Neural crest cell (in vitro differentiated cells): ENCODE results near the gene DDX21. TPM values are rescaled to one million over a fixed set of nuclear protein-coding genes. Genes with fewer than 3 reads are reported as not detected.
"Not testable (repeated sequence)": the region's sequence is repeated elsewhere in the genome, so short reads cannot be mapped to it uniquely, and the experiment has no call there.

Experiments used
- DNase-seq: peaks from one replicate; pipeline ENCODE4 v3.0.0; 2021; ENCODE audit warnings: low read depth, mixed read lengths, low spot score
- H3K27ac Mint-ChIP-seq: one replicate; pipeline ENCODE4 v1.8.0; 2021; ENCODE audit warnings: mild to moderate bottlenecking, mixed read lengths; ENCODE audit not compliant: unreplicated experiment
- H3K27me3 Mint-ChIP-seq: 2 replicates; pipeline ENCODE4 v1.8.0; 2021; ENCODE audit warnings: low read depth, mild to moderate bottlenecking, mixed read lengths
- H3K36me3 Mint-ChIP-seq: 2 replicates; pipeline ENCODE4 v1.8.0; 2021; ENCODE audit warnings: low read depth, mild to moderate bottlenecking, mixed read lengths
- H3K4me1 Mint-ChIP-seq: 2 replicates; pipeline ENCODE4 v1.8.0; 2021; ENCODE audit warnings: mixed read lengths
- H3K4me3 Mint-ChIP-seq: one replicate; pipeline ENCODE4 v1.8.0; 2021; ENCODE audit warnings: mild to moderate bottlenecking, mixed read lengths
- H3K9me3 Mint-ChIP-seq: 2 replicates; pipeline ENCODE4 v1.8.0; 2021; ENCODE audit warnings: mixed read lengths
- CTCF ChIP-seq: fragments of 200-600 bp; sonication (generic); conservative IDR thresholded peaks from 2 replicates; pipeline ENCODE4 v1.5.0; 2021; ENCODE audit warnings: antibody characterized with exemption, mild to moderate bottlenecking
- long read RNA-seq: library from polyadenylated mRNA; unstranded; transcript quantifications from one replicate; pipeline ENCODE4 v2.0.0, GENCODE V29; 2020
- total RNA-seq: library from RNA; stranded (reverse); gene quantifications from 2 replicates; pipeline ENCODE4 v1.2.1, GENCODE V29; 2021

DDX21 gene
- total RNA-seq: 67.2 and 70.7 TPM in 2 replicates
- long read RNA-seq, full-length matches to known transcripts: 11 of 38 reads
- long read RNA-seq, partial matches to known transcripts: 21 of 38 reads
- long read RNA-seq, other reads (novel, unspliced or antisense): 6 of 38 reads

GRCh38 chr10:68955832-68956532, at the start of gene DDX21:
Gene DDX21 (plus strand): TSS chr10:68956170. CDS start chr10:68956226, 56 bp downstream.
- Mint-ChIP-seq H3K36me3 (peaks cover 4% of the 10 kb centered on the region), H3K27me3 (no peaks in the 10 kb centered on the region), H3K4me3 (peak within 1 kb of the TSS; percentile 97), H3K9me3 (no peaks in the 10 kb centered on the region), H3K27ac (peak within 1 kb of the TSS; percentile 98), H3K4me1 (peaks cover 25% of the 10 kb centered on the region)
- peak; percentile 72 for DNase-seq
- TF ChIP-seq CTCF: peak; percentile 74

- Mint-ChIP-seq H3K4me3 (no peak overlapping the region), H3K27me3 (no peaks in the 10 kb centered on the region), H3K4me1 (no peaks in the 10 kb centered on the region), H3K27ac (no peak overlapping the region), H3K36me3 (peaks cover 13% of the 10 kb centered on the region), H3K9me3 (no peaks in the 10 kb centered on the region)
- DNase-seq: no peak
- no peak for TF ChIP-seq CTCF
Measured at GRCh38 chr10:68924593-68924992, 31.4 kb upstream of the DDX21 start.

GRCh38 chr10:68925489-68925888, 30.5 kb upstream of the DDX21 start:
- H3K9me3 Mint-ChIP-seq: no peaks in the 10 kb centered on the region
- no peak for DNase-seq
- H3K36me3 Mint-ChIP-seq: peaks cover 17% of the 10 kb centered on the region
- TF ChIP-seq CTCF: no peak
- no peaks in the 10 kb centered on the region for H3K4me1 Mint-ChIP-seq
- no peak overlapping the region for H3K4me3 Mint-ChIP-seq
- no peaks in the 10 kb centered on the region for H3K27me3 Mint-ChIP-seq
- H3K27ac Mint-ChIP-seq: no peak overlapping the region

- H3K4me1 Mint-ChIP-seq, DNase-seq, H3K27me3 Mint-ChIP-seq, H3K9me3 Mint-ChIP-seq, H3K4me3 Mint-ChIP-seq: not testable (repeated sequence)
- Mint-ChIP-seq H3K36me3 (peaks cover 14% of the 10 kb centered on the region), H3K27ac (peak overlapping the region; percentile 35)
Measured at GRCh38 chr10:68929157-68929556, 26.8 kb upstream of the DDX21 start.

GRCh38 chr10:68929888-68930287, 26.1 kb upstream of the DDX21 start:
- DNase-seq, H3K27me3 Mint-ChIP-seq, H3K9me3 Mint-ChIP-seq, H3K4me1 Mint-ChIP-seq, H3K27ac Mint-ChIP-seq, H3K4me3 Mint-ChIP-seq: not testable (repeated sequence)
- peaks cover 12% of the 10 kb centered on the region for H3K36me3 Mint-ChIP-seq

- H3K27ac Mint-ChIP-seq, DNase-seq, H3K4me3 Mint-ChIP-seq, H3K36me3 Mint-ChIP-seq, H3K27me3 Mint-ChIP-seq, H3K9me3 Mint-ChIP-seq, H3K4me1 Mint-ChIP-seq: not testable (repeated sequence)
Measured at GRCh38 chr10:68932860-68933259, 23.1 kb upstream of the DDX21 start.

- no peak for TF ChIP-seq CTCF
- no peaks in the 10 kb centered on the region for H3K4me1 Mint-ChIP-seq
- peaks cover 9% of the 10 kb centered on the region for H3K36me3 Mint-ChIP-seq
- no peak overlapping the region for H3K27ac Mint-ChIP-seq
- H3K9me3 Mint-ChIP-seq: no peaks in the 10 kb centered on the region
- no peak for DNase-seq
- H3K27me3 Mint-ChIP-seq: no peaks in the 10 kb centered on the region
- H3K4me3 Mint-ChIP-seq: no peak overlapping the region
Measured at GRCh38 chr10:68934994-68935393, 21.0 kb upstream of the DDX21 start.
